ENCODE data around the gene PAEP.
"Not testable (repeated sequence)": the region's sequence is repeated elsewhere in the genome, so short reads cannot be mapped to it uniquely, and the experiment has no call there.

PAEP gene

DNA sequence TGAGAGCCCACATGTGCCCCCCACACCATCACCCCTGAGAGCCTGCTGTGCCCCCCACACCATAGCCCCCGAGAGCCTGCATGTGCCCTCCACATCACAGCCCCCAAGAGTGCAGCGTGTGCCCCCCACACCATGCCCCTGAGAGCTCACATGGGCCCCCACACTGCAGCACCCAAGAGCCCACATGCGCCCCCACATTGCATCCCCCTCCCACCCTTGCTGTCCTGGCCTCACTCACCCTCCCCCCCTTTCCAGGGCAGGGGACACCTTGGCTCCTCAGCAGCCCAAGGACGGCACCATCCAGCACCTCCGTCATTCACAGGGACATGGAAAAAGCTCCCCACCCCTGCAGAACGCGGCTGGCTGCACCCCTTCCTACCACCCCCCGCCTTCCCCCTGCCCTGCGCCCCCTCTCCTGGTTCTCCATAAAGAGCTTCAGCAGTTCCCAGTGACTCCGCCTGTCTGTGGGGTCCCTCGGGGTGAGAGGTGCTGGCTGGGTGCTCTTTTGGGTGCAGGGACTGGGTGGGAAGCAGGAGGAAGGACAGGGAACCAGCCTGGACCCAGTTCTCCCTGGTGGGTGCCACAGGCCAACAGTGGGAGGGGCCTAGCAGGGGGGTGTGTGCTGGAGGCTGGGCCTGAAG is 35.3 kb upstream of the PAEP start:
- no peak for DNase-seq (ENCODE audit: low spot score)

GRCh38 chr9:135526730-135527571 is 34.6 kb upstream of the PAEP start:
- DNase-seq (ENCODE audit: low spot score) = no peak

- DNase-seq (ENCODE audit: low spot score) = not testable (repeated sequence)
Observed at GRCh38 chr9:135528842-135529435, 32.6 kb upstream of the PAEP start.

DNA sequence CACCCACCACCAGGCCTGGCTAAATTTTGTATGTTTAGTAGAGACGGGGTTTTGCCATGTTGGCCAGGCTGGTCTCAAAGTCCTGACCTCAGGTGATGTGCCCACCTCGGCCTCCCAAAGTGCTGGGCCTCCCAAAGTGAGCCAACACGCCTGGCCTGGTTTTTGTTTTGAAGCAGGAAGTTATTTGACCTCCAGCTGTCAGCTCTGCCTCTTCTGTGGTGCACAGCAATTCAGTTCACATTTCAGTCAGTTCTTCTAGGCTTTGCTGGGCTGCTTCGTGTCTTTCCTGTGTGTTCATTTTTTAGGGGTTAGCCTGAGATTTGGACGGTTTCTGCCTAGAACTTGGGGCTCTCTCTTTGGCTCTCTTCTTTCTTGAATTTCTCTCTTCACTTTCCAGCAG is 31.4 kb upstream of the PAEP start:
- DNase-seq (ENCODE audit: low spot score) = no peak

DNA sequence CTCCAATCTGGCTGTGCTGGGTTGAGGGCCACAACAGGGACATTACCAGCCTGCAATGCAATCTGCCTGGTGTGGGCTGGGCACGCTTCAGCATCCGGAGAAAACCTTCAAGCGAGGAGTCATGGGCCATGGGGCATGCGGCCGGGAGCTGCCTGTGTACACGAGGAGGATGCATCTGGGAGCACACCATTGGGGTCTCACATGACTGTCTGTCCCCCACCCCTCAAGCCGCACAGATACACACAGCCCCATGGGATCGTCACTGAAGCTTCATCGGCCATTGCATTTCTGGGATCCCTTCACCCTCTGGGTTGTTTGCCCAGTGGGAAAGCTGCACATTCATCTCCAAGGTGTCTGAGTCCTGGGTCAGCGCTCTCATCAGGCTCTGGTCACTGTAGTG is 30.5 kb upstream of the PAEP start:
- DNase-seq (ENCODE audit: low spot score) = no peak

- DNase-seq (ENCODE audit: low spot score) = peak; percentile 26
Observed at GRCh38 chr9:135533113-135533512, 28.4 kb upstream of the PAEP start.

DNA sequence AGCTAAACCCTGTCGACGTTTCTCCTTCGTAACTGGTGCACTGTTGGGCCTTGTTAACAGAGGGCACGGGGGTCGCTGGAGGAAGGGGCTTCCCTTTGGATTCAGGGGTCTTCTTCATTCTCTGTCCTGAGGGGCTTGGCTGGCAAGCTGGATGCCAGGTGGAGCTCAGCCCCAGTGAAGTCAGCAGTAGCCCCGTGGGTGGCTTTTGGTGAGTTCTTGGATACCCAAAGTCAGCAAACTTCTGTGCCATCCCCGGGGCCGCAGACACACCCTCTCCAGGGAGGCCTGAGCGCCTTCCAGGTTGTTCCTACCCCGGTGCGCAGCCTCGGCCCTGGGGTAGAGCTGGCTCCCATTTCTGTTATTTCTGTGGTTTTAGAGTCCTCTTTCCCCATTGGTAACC is 27.9 kb upstream of the PAEP start:
- DNase-seq (ENCODE audit: low spot score) = no peak

GRCh38 chr9:135534192-135534711 is 27.3 kb upstream of the PAEP start:
- not testable (repeated sequence) for DNase-seq (ENCODE audit: low spot score)

- DNase-seq (ENCODE audit: low spot score) = not testable (repeated sequence)
Observed at GRCh38 chr9:135534826-135535225, 26.7 kb upstream of the PAEP start.

GRCh38 chr9:135535631-135536030 is 25.9 kb upstream of the PAEP start:
- DNase-seq (ENCODE audit: low spot score) = not testable (repeated sequence)

DNA sequence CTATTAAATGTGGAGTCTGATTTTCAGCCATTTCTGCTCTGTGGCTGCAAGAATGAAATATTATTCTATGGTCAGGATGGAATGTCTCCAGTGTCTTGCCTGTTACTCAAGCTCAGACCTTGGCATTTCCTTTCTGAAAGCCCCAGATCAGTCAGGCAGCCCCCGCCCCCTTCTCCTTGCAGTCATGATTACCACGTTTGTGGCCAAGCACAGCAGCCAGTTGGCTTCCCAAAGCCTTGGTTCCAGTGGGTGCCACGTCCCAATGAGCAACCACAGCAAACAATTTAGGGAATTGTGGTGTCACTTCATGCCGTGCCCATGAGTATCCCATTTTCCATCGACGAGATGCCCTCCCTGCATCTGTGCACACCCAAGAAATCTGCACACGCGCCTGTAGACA is 25.3 kb upstream of the PAEP start:
- DNase-seq (ENCODE audit: low spot score) = no peak

DNA sequence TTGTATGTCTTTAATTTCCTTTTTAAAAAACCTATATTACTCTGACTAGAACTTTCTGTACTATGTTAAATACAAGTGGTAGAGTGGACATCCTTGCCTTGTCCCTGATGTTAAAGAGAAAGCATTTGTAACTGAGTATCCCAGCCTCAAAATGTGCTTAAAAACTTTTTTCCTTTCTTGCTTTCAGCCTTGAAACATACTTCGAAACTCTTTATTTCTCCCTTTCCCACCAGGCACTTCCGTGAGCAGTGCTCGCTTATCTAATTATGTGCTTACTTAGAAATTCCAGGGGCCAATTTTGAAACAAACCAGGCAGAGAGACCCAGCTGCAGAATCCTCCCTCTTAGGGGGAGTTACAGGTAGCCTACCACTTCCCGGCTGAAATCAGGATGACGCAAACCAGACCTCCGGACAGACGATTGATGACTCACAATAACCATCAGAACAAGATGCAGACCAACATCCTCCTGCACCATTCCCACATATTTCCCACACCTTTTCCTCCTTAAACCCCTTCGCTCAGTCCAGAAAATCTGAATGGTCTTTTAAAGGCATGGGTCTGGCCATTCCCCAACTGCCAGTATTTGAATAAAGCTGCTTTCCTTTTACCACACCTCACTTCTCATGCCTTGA is 18.2 kb upstream of the PAEP start:
- not testable (repeated sequence) for DNase-seq (ENCODE audit: low spot score)

DNA sequence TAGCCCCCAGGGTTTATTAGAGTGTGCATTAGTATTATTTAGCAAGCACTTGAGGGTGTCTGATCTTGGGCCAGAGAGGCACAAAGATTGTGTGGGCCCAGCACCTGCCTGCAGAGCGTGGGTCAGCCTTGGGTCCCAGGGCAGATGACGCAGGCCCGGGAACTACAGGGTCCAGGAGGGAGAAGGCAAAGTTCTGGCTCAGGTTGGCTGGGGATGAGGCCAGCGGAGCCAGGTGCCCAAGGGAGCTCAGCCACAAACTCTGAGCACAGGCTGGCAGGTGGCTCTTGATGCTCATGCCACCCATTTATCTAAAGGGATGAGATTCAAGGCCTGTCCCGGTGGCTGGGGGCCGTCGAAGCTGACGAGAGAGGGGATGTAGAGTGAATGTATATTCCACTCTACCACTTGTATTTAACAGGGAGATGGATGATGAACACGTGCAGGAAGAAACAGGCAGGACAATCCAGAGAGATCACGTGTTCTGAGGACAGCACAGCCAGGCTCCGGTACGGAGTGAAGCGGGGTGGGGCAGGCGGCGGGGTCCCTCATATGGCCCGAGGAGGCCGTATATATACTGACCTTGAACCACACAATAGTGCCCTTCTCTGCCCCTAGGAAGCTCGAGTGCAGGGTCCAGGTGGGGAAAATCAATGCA is 16.4 kb upstream of the PAEP start:
- DNase-seq (ENCODE audit: low spot score) = no peak

DNA sequence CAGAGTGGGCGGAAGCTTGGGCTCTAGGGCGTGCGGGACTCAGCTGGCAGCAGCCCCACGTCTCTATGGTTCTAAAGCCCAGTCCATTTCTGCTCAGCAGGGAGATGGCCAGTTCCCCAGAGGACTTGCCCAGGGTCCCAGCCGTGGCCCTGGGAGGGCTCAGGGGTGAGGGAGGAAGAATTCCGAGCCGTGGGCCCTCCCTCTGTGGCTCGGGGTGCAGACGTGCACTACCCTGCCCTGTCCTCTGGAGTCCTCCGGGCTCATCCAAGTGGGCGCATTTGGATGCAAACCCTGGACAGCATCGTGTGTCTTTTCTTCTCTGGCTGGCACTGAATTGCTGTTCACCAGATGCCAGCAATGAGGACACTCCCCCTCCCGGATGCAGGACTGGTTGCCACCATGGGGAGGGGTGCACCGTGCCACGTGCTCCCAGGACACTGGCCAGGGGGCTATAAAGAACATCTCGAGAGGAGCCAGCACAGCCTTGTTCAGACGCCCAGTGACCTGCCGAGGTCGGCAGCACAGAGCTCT is 15.8 kb upstream of the PAEP start, which contains the start of gene OBP2A:
Gene OBP2A (plus strand): TSS at position 481 of the 531 bp plus-strand sequence. CDS start 55 bp downstream, outside the sequence.
- DNase-seq (ENCODE audit: low spot score) = not testable (repeated sequence)

DNA sequence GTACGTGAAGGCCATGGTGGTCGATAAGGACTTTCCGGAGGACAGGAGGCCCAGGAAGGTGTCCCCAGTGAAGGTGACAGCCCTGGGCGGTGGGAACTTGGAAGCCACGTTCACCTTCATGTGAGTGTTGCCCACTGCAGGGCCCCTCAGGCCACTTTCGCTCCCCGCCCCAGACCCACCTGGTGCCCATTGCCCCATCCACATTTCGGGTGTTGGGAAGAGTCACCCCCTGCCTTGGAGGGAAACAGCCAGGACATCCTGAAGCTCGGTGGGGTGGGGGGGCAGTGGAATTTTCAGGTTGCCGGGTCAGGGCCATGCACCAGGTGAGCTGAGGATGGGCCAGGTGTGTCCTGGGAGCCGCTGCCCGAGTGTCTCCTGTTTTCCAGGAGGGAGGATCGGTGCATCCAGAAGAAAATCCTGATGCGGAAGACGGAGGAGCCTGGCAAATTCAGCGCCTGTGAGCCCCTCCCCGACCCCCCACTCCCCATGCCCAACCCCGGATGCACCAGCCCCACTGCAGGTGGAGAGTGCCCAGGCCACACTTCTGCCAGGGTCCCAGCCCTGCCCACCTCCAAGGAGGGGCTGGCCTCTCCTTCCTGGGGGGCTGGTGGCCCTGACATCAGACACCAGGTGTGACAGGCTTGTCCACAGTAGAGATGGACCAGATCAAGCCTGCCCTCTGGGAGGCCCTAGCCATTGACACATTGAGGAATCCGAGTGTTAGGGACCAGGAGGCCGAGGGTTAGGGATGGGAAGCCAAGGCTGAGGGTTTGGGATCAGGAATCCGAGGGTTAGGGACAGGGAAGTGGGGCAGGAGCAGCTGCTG is 14.6 kb upstream of the PAEP start:
- DNase-seq (ENCODE audit: low spot score) = not testable (repeated sequence)

- no peak for DNase-seq (ENCODE audit: low spot score)
Observed at GRCh38 chr9:135547756-135548736, 13.5 kb upstream of the PAEP start.

DNA sequence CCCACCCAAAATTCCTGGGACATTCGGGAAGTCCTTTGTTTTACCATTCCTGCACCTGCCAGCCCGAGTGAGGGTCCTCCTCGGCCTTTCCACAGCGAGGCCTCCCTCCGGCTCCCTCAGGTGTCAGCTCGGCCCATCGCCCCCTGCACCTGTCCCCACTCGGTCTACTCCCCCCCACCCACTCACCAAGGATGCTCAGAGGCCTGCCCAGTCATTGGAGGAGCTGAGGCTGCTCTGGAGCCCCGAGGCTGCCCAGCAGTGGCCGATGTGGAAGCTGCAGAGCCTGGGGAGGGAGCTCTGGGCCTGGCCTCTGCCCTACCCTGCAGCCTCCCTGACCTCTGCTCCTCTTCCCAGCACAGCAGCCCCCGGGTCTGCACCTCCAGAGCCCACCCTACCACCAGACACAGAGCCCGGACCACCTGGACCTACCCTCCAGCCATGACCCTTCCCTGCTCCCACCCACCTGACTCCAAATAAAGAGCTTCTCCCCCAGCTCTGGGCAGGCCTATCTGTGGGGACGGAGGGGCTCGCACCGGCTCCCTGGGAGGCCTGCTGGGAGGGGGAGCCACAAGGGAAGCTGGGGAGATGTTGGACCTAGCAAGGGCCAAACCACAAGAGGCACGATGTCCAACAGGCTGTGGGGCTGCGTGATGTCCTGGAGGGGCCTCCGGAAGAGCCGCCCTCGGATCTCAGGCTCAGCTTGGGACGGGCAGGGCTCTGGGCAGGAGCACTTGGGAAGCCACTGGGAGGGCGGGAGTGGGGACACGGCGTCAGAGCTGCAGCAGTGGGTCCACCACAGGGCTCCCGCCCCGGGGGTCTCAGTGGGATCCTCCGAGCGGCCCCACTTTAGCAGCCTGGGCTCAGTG is 11.8 kb upstream of the PAEP start:
- DNase-seq (ENCODE audit: low spot score) = not testable (repeated sequence)

GRCh38 chr9:135550344-135550918 is 11.1 kb upstream of the PAEP start:
- DNase-seq (ENCODE audit: low spot score) = no peak
